SK-N-SH treated with all-trans-retinoic acid at 6 μM for 48 hours (cell line): Measurements from ENCODE around the gene SSTR1.

Experiments
- ARNTL ChIP-seq: fragments of 450-650 bp; formaldehyde crosslinking; IDR thresholded peaks from 2 replicates; pipeline ENCODE4 v1.5.0; 2020; ENCODE audit warnings: low read depth, mild to moderate bottlenecking, moderate library complexity, borderline replicate concordance
- CREB5 ChIP-seq: fragments of 250-450 bp; sonication (Bioruptor Pico); IDR thresholded peaks from 2 replicates; pipeline ENCODE4 v1.5.1; 2020; ENCODE audit warnings: low read depth, mild to moderate bottlenecking, moderate library complexity
- CSRNP3 ChIP-seq: fragments of 250-450 bp; sonication (Bioruptor Pico); IDR thresholded peaks from 2 replicates; pipeline ENCODE4 v1.5.1; 2021; ENCODE audit warnings: mild to moderate bottlenecking, moderate library complexity
- OSR1 ChIP-seq: fragments of 250-450 bp; sonication (Bioruptor Pico); IDR thresholded peaks from 2 replicates; pipeline ENCODE4 v1.8.0; 2022; ENCODE audit warnings: moderate library complexity, mild to moderate bottlenecking, inconsistent platforms
- PATZ1 ChIP-seq: fragments of 250-450 bp; sonication (Bioruptor Pico); IDR thresholded peaks from 2 replicates; pipeline ENCODE4 v1.8.0; 2020; ENCODE audit warnings: mild to moderate bottlenecking, moderate library complexity, borderline replicate concordance
- POU6F1 ChIP-seq: fragments of 250-450 bp; sonication (Bioruptor Pico); IDR thresholded peaks from 2 replicates; pipeline ENCODE4 v1.8.0; 2021; ENCODE audit warnings: low read depth, mild to moderate bottlenecking, moderate library complexity, borderline replicate concordance
- RARB ChIP-seq: fragments of 250-450 bp; sonication (Bioruptor Pico); IDR thresholded peaks from 2 replicates; pipeline ENCODE4 v1.8.0; 2021; ENCODE audit warnings: mild to moderate bottlenecking, moderate library complexity
- TCF4 ChIP-seq: fragments of 250-450 bp; sonication (Bioruptor Pico); IDR thresholded peaks from 2 replicates; pipeline ENCODE4 v1.8.0; 2021; ENCODE audit warnings: mild to moderate bottlenecking, moderate library complexity, borderline replicate concordance
- TOX ChIP-seq: fragments of 250-450 bp; sonication (Bioruptor Pico); IDR thresholded peaks from 2 replicates; pipeline ENCODE4 v1.8.0; 2021; ENCODE audit warnings: mild to moderate bottlenecking, moderate library complexity, borderline replicate concordance
- TSHZ2 ChIP-seq: fragments of 250-450 bp; sonication (Bioruptor Pico); IDR thresholded peaks from 2 replicates; pipeline ENCODE4 v1.5.0; 2020; ENCODE audit warnings: mild to moderate bottlenecking, moderate library complexity
- ZFP3 ChIP-seq: fragments of 250-450 bp; sonication (Bioruptor Pico); IDR thresholded peaks from 2 replicates; pipeline ENCODE4 v1.5.0; 2020; ENCODE audit warnings: mild to moderate bottlenecking, moderate library complexity
- ZFP30 ChIP-seq: fragments of 450-650 bp; formaldehyde crosslinking; IDR thresholded peaks from 2 replicates; pipeline ENCODE4 v1.5.0; 2022; ENCODE audit warnings: mild to moderate bottlenecking, moderate library complexity
- ZNF565 ChIP-seq: fragments of 450-650 bp; formaldehyde crosslinking; conservative IDR thresholded peaks from 2 replicates; pipeline ENCODE4 v1.5.0; 2020; ENCODE audit warnings: low read depth, mild to moderate bottlenecking, moderate library complexity

- TF ChIP-seq PATZ1 (no peak), ZFP3 (CRISPR knock-in tag) (no peak), ZNF565 (CRISPR knock-in tag) (no peak), TSHZ2 (CRISPR knock-in tag) (no peak), ZFP30 (CRISPR knock-in tag) (no peak), CREB5 (CRISPR knock-in tag) (no peak), POU6F1 (CRISPR knock-in tag) (no peak), ARNTL (CRISPR knock-in tag) (no peak), OSR1 (CRISPR knock-in tag) (no peak), TOX (CRISPR knock-in tag) (no peak), RARB (CRISPR knock-in tag) (no peak), CSRNP3 (CRISPR knock-in tag) (no peak), TCF4 (CRISPR knock-in tag) (no peak)
These were observed 36.1 kb downstream of the SSTR1 start for GRCh38 chr14:38243696-38244240.
